Thyroid gland (tissue), 4 donors: ENCODE results near the gene HIRIP3. TPM values are rescaled to one million over a fixed set of nuclear protein-coding genes. Genes with fewer than 3 reads are reported as not detected.

Experiments used
- DNase-seq, 2 donors: peaks; one replicate each; pipeline ENCODE4 v3.0.0-alpha.2; 2019
- H3K27ac ChIP-seq, 3 donors: fragments of 200-600 bp; sonication (generic); 1 replicate in 2 of 3; 2 replicates in 1 of 3; pipeline ENCODE4 v1.5.1; 2016 to 2019; ENCODE audit warnings: mild to moderate bottlenecking in 1 of 3, moderate library complexity in 1 of 3
- H3K27me3 ChIP-seq: fragments of 200-600 bp; sonication (generic); one replicate; pipeline ENCODE4 v1.5.1; 2019
- H3K36me3 ChIP-seq, 2 donors: fragments of 200-600 bp; sonication (generic); one replicate each; pipeline ENCODE4 v1.5.1; 2016 to 2019
- H3K4me1 ChIP-seq, 2 donors: fragments of 200-600 bp; sonication (generic); one replicate each; pipeline ENCODE4 v1.5.1; 2017 to 2019
- H3K4me3 ChIP-seq, 3 donors: fragments of 200-600 bp; sonication (generic); replicated peaks in 1 of 3; 1 replicate in 2 of 3; 2 replicates in 1 of 3; pipeline ENCODE4 v1.5.1; 2016; ENCODE audit warnings: mild to moderate bottlenecking in 1 of 3
- H3K9me3 ChIP-seq: fragments of 200-600 bp; sonication (generic); one replicate; pipeline ENCODE4 v1.5.1; 2017
- POLR2A ChIP-seq, 2 donors: fragments of 450-650 bp; IDR thresholded peaks; one replicate each; pipeline ENCODE4 v1.6.1; 2017; ENCODE audit warnings: antibody characterized with exemption in 2 of 2, mild to moderate bottlenecking in 2 of 2, moderate library complexity in 1 of 2
- WGBS, 2 donors: methylation state at CpG; one replicate each; pipeline ENCODE4 v1.1.5; 2017; 5-methylcytosine and 5-hydroxymethylcytosine counted together
- intact Hi-C: fragments of 100-400 bp; cut with DNase I; formaldehyde crosslinking; loops from one replicate; pipeline ENCODE4 v1.15.1; 2023
- total RNA-seq, 4 donors: library from RNA; depleted of rRNA; stranded (reverse); fragments of >200 nt; gene quantifications; one replicate each; pipeline ENCODE4 v1.2.3, GENCODE V29; 2016
- TF ChIP-seq, protein P1 (sequence below), 6 experiments: fragments of 200-600 bp in 3 of 6; fragments of 450-650 bp in 3 of 6; sonication (generic) in 3 of 6; IDR thresholded peaks; one replicate each; pipeline ENCODE4 v1.5.1; 2016 to 2019; ENCODE audit warnings: antibody characterized with exemption in 6 of 6, mild to moderate bottlenecking in 2 of 6, inconsistent platforms in 1 of 6, moderate library complexity in 1 of 6

The HIRIP3 gene
- total RNA-seq, 4 donors from 2014 or later, result 10.7 to 23.1 (median 18.4) TPM

DNA sequence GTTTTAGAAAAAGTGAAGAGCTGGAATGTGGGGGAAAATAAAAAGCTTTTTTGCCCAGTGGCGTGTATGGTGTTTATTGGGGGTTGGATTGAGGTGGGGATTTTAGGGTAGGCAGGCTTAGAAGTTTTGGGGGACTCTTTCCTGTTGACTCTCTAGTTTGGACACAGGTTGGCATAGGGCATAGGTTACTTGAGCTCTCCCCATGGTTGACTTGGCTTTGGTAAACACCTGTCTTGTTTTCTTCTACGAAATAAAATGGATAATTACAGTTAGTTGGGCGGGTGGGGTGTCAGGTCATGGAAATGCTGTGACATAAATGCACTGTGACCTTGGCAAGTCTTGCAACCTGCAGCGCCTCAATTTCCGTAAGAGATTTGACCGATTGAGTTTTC is 22.4 kb downstream of the HIRIP3 start:
- H3K4me3 ChIP-seq, result no peak overlapping the region
- 66 to 74% methylated on average over 6 of the region's 6 CpGs for WGBS, 2 donors

DNA sequence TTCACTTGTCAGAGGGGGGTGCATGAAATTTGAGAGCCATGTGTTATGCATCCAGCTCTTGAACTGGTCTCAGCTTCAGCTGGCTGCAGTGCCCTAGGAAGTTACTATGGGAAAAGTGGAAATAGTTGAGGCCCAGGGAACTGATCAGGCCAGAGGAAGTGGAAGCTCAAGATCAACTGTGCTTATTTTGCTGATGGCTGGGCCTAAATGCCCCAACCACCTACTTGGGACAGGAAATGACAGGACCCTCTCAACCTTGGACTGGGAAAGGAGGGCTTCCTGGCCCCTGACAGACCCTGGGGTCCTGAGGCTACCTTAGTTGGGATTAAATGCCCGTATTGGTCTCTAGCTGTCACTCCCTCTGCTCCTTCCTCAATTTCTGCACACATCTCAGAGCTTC is 22.9 kb downstream of the HIRIP3 start:
- 96 to 97% methylated on average over 1 of the region's 1 CpG for WGBS, 2 donors
- intact Hi-C loops, result no loop called here
- no peak for DNase-seq

More for the DNA sequence above, 22.4 kb downstream of the HIRIP3 start:
- TF ChIP-seq, protein P1, sequence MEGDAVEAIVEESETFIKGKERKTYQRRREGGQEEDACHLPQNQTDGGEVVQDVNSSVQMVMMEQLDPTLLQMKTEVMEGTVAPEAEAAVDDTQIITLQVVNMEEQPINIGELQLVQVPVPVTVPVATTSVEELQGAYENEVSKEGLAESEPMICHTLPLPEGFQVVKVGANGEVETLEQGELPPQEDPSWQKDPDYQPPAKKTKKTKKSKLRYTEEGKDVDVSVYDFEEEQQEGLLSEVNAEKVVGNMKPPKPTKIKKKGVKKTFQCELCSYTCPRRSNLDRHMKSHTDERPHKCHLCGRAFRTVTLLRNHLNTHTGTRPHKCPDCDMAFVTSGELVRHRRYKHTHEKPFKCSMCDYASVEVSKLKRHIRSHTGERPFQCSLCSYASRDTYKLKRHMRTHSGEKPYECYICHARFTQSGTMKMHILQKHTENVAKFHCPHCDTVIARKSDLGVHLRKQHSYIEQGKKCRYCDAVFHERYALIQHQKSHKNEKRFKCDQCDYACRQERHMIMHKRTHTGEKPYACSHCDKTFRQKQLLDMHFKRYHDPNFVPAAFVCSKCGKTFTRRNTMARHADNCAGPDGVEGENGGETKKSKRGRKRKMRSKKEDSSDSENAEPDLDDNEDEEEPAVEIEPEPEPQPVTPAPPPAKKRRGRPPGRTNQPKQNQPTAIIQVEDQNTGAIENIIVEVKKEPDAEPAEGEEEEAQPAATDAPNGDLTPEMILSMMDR (IDR thresholded peaks at IDR 0.05), result no peak
- TF ChIP-seq POLR2A (IDR thresholded peaks at IDR 0.05), result no peak
- H3K27me3 ChIP-seq, result no peaks in the 10 kb centered on the region
- no peak for DNase-seq
- H3K36me3 ChIP-seq, result peaks cover 7 to 24% of the 10 kb centered on the region in 2 donors
- no peaks in the 10 kb centered on the region for H3K9me3 ChIP-seq
- H3K4me1 ChIP-seq, result peaks cover 15 to 33% of the 10 kb centered on the region in 2 donors
- intact Hi-C loops, result no loop called here
- no peak overlapping the region for H3K27ac ChIP-seq

DNA sequence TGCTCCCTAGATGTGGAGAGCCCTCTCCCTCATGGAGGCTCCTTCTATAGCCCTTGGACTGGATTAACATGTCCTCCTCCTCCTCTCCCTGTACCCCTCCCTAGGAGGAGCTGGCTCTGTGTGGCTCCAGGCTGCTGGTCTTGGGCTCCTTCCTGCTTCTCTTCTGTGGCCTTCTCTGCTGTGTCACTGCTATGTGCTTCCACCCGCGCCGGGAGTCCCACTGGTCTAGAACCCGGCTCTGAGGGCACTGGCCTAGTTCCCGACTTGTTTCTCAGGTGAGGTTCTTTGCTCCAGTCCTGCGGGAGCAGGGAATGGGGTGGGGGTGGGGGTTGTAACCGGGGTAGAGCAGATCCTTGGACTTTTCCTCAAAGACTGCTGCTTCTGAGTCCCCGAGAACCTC is 24.1 kb downstream of the HIRIP3 start:
- H3K36me3 ChIP-seq, result peaks cover 6 to 21% of the 10 kb centered on the region in 2 donors
- DNase-seq, result no peak
- H3K9me3 ChIP-seq, result no peaks in the 10 kb centered on the region
- no peak overlapping the region for H3K4me3 ChIP-seq
- no peaks in the 10 kb centered on the region for H3K27me3 ChIP-seq
- 82 to 84% methylated on average over 8 of the region's 8 CpGs for WGBS, 2 donors
- no peak overlapping the region for H3K27ac ChIP-seq
- no peak for TF ChIP-seq POLR2A (IDR thresholded peaks at IDR 0.05)
- TF ChIP-seq, protein P1 (IDR thresholded peaks at IDR 0.05), result no peak
- peaks cover 11 to 21% of the 10 kb centered on the region in 2 donors for H3K4me1 ChIP-seq
- intact Hi-C loops, result no loop called here

More for the DNA sequence above, 22.9 kb downstream of the HIRIP3 start:
- Histone ChIP-seq H3K4me1 (peaks cover 15 to 32% of the 10 kb centered on the region in 2 donors), H3K4me3 (no peak overlapping the region), H3K27me3 (no peaks in the 10 kb centered on the region), H3K36me3 (peaks cover 6 to 21% of the 10 kb centered on the region in 2 donors), H3K27ac (no peak overlapping the region), H3K9me3 (no peaks in the 10 kb centered on the region)
- TF ChIP-seq, protein P1 (IDR thresholded peaks at IDR 0.05), result no peak
- no peak for TF ChIP-seq POLR2A (IDR thresholded peaks at IDR 0.05)

DNA sequence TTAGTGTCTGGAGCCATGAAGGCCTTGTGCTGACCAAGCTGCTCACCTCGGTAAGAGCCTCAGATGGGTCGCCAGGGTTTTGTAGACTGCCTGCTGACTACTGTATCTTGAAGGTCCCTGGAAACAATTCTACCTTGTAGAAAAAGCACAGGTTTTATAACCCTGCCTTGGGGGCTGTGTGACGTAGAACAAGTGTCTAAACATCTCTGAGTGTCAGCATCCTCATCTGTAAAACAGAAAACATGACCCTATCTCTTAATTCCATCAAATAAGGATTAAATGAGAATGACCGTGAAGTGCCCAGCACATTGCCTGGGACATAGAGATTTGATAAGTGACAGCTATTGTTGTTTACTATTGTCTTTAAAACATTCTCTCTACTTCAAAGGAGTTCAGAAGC is 27.2 kb downstream of the HIRIP3 start:
- intact Hi-C loops, result no loop called here
- H3K4me3 ChIP-seq, result no peak overlapping the region
- peaks cover 0 to 2% of the 10 kb centered on the region in 2 donors for H3K4me1 ChIP-seq
- 91 to 94% methylated on average over 4 of the region's 4 CpGs for WGBS, 2 donors
- no peak overlapping the region for H3K27ac ChIP-seq
- TF ChIP-seq, protein P1 (IDR thresholded peaks at IDR 0.05), result no peak
- TF ChIP-seq POLR2A (IDR thresholded peaks at IDR 0.05), result no peak
- DNase-seq, result no peak
- peaks cover 6 to 21% of the 10 kb centered on the region in 2 donors for H3K36me3 ChIP-seq
- no peaks in the 10 kb centered on the region for H3K9me3 ChIP-seq
- no peaks in the 10 kb centered on the region for H3K27me3 ChIP-seq

DNA sequence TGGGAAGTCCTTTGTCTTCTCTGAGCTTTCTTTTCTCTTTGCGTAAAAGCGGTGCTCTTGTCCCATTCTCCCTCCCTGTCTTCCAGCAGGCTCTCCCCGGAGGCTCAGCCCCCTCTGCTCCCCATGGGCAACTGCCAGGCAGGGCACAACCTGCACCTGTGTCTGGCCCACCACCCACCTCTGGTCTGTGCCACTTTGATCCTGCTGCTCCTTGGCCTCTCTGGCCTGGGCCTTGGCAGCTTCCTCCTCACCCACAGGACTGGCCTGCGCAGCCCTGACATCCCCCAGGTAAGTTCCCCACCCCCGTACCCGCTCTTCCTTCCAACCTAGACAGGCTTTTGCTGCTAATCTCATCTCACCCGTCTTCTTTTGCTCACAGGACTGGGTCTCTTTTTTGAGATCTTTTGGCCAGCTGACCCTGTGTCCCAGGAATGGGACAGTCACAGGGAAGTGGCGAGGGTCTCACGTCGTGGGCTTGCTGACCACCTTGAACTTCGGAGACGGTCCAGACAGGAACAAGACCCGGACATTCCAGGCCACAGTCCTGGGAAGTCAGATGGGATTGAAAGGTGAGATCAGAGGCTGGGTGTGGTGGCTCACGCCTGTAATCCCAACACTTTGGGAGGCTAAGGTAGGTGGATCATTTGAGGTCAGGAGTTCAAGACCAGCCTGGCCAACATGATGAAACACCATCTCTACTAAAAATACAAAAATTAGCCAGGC is 32.2 kb downstream of the HIRIP3 start:
- peak overlapping the region in 2 of 3 donors; percentile 82 to 91 for H3K27ac ChIP-seq
- WGBS, 2 donors, result 87 to 89% methylated on average over 14 of the region's 14 CpGs
- intact Hi-C loops, result no loop called here

More for the DNA sequence above, 32.2 kb downstream of the HIRIP3 start:
- H3K4me1 ChIP-seq, result peaks cover 0 to 12% of the 10 kb centered on the region in 2 donors
- TF ChIP-seq POLR2A (IDR thresholded peaks at IDR 0.05), result no peak
- TF ChIP-seq, protein P1 (IDR thresholded peaks at IDR 0.05), result no peak
- DNase-seq, result no peak
- H3K36me3 ChIP-seq, result peaks cover 3 to 4% of the 10 kb centered on the region in 2 donors
- H3K9me3 ChIP-seq, result no peaks in the 10 kb centered on the region
- no peaks in the 10 kb centered on the region for H3K27me3 ChIP-seq
- H3K4me3 ChIP-seq, result no peak overlapping the region
